Measurements from ENCODE around the gene LRRK1.

The LRRK1 gene

DNA sequence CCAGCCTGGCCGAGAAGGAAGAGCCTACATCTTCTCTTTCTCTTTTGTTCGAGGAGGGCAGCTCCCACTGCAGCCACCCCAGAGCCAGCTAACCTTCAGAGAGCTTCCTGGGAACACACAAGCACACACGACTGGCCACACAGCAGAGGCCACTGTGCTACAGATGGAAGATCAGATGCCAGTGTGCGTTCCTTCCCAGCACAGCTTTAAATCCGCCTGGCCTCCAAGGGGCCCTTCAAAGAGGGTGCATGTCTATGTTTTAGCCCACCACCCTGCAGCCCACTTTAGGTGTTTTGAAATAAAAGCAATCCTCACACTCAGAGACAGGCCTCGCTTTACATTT lies 27.2 kb upstream of the LRRK1 start:
- DNase-seq (ENCODE audit: insufficient read length) (no peak), FAIRE-seq (no peak)
- TF ChIP-seq POLR2AphosphoS5 (IDR thresholded peaks at IDR 0.05; ENCODE audit: low read depth, low read length) (no peak), TAF1 (IDR thresholded peaks at IDR 0.05; ENCODE audit: borderline replicate concordance, low read depth, low read length) (no peak), POLR2A (IDR thresholded peaks at IDR 0.05; ENCODE audit: low read depth, low read length) (no peak)

DNA sequence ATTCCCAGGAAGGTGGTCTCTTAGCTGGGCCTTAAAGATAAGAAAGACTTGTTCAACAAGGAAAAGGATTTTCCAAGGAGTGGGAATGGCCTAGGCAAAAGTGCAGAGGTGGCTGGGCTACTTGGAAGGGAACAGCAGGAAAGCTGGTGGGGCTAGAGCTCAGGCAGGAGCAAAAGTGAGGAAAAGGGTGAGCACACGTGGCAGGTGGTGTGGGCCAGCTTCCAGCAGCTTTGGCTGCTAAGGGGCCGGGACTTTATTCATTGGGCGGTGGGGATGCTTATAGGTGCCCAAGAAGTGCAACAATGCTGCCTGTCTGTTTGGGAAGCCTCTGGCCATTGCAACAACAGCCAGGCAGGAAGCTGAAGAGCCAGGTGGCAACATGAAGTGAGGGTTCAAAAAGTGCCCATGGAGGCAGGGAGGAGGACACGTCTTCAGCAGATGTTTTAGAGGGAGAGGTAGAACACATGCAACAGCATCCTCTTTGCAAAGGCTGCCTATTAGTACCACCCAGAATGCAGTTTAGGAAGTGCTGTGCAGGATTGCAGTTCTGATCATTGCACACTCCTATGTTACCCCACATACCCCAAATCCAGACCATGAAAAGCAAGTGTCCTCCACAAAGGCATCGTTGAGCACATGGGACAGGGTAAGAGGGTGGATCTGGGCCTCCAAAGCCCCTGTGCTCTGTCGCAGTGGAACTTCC lies 25.7 kb upstream of the LRRK1 start:
- TF ChIP-seq POLR2AphosphoS5 (IDR thresholded peaks at IDR 0.05; ENCODE audit: low read depth, low read length) = no peak
- no peak for TF ChIP-seq TAF1 (IDR thresholded peaks at IDR 0.05; ENCODE audit: borderline replicate concordance, low read depth, low read length)
- no peak for TF ChIP-seq POLR2A (IDR thresholded peaks at IDR 0.05; ENCODE audit: low read depth, low read length)
- FAIRE-seq = no peak
- DNase-seq (ENCODE audit: insufficient read length) = no peak

DNA sequence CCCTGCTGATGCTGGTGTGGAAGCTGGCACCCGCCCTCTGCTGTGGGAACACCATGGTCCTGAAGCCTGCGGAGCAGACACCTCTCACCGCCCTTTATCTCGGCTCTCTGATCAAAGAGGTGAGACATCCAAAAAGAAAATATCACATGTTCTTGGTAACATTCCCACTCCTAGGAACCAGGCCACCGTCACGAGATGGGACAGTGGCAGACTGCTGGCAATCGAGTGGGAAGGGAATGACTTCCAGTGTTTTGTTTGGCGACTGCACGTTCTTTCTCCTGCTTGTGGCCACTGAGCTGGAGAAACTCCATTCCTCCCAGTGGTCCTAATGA lies 25.2 kb upstream of the LRRK1 start:
- TF ChIP-seq TAF1 (IDR thresholded peaks at IDR 0.05; ENCODE audit: borderline replicate concordance, low read depth, low read length) (no peak), POLR2AphosphoS5 (IDR thresholded peaks at IDR 0.05; ENCODE audit: low read depth, low read length) (no peak), POLR2A (IDR thresholded peaks at IDR 0.05; ENCODE audit: low read depth, low read length) (no peak)
- DNase-seq (ENCODE audit: insufficient read length) = no peak
- FAIRE-seq = no peak

GRCh38 chr15:100895721-100896120 lies 23.4 kb upstream of the LRRK1 start:
- DNase-seq (ENCODE audit: insufficient read length) (no peak), FAIRE-seq (no peak)
- TF ChIP-seq TAF1 (IDR thresholded peaks at IDR 0.05; ENCODE audit: borderline replicate concordance, low read depth, low read length) (no peak), POLR2A (IDR thresholded peaks at IDR 0.05; ENCODE audit: low read depth, low read length) (no peak), POLR2AphosphoS5 (IDR thresholded peaks at IDR 0.05; ENCODE audit: low read depth, low read length) (no peak)

GRCh38 chr15:100897221-100898151 lies 21.7 kb upstream of the LRRK1 start:
- no peak for TF ChIP-seq POLR2AphosphoS5 (IDR thresholded peaks at IDR 0.05; ENCODE audit: low read depth, low read length)
- TF ChIP-seq TAF1 (IDR thresholded peaks at IDR 0.05; ENCODE audit: borderline replicate concordance, low read depth, low read length) = no peak
- TF ChIP-seq POLR2A (IDR thresholded peaks at IDR 0.05; ENCODE audit: low read depth, low read length) = no peak
- no peak for DNase-seq (ENCODE audit: insufficient read length)
- no peak for FAIRE-seq

- DNase-seq (ENCODE audit: insufficient read length) (no peak), FAIRE-seq (no peak)
- TF ChIP-seq TAF1 (IDR thresholded peaks at IDR 0.05; ENCODE audit: borderline replicate concordance, low read depth, low read length) (no peak), POLR2AphosphoS5 (IDR thresholded peaks at IDR 0.05; ENCODE audit: low read depth, low read length) (no peak), POLR2A (IDR thresholded peaks at IDR 0.05; ENCODE audit: low read depth, low read length) (no peak)
Measured at GRCh38 chr15:100898152-100898490, 21.0 kb upstream of the LRRK1 start.

DNA sequence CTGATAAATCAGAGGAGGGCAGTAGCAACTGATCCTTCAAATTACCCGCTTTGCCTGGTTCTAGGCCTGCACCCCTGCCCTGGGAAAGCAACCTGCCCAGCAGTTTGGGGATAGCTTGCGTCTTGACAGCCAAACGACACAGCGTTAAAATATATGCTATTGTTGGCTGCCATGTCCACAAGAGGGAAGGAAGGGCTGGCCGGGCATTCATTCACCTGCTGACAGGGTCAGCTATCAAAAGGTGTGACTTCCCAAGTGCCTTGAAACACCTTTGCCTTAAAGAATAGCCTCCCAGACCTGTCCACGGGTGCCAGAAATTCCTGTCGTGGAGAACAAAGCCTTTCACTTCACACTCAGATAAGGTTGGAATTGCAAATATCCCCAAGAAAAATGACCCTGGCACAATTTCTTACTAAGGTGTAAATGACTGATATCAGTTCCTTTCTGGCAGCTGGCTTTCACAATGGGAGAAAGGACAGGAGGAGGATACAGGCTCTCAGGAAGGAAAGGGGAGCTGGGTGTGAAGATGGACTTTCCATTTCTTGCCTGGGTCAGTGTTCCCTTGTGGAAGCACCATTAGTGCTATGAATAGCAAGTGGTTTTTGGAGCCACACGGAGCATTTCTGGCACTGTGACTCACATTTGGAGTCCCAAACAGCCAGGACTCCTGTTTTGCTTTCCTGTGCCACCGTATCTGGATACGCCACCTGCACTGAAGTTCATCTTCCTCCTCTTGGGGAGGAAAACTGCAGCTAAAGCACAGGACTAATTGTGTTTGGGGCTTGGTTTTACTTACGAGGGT lies 20.3 kb upstream of the LRRK1 start:
- TF ChIP-seq POLR2AphosphoS5 (IDR thresholded peaks at IDR 0.05; ENCODE audit: low read depth, low read length) (no peak), POLR2A (IDR thresholded peaks at IDR 0.05; ENCODE audit: low read depth, low read length) (no peak), TAF1 (IDR thresholded peaks at IDR 0.05; ENCODE audit: borderline replicate concordance, low read depth, low read length) (no peak)
- DNase-seq (ENCODE audit: insufficient read length) (no peak), FAIRE-seq (no peak)

DNA sequence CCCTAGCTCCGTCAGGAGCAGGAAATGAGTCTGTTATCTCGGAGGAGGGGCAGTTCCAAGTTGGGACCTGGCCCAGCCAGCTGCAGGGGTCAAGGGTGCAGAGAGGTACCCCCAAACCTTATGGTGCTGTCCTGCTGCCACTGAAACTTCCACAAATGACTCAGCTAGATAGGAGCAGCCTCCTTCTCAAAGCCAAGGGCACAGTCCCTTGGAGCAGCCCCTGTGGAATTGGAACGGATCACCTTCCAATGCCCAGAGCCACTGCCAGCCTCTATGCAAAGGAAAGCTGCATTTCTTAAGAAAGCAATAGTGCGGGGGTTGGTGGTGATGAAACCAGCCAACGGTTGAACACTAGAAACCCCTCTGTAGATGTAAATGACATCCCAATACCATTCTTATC lies 19.6 kb upstream of the LRRK1 start:
- DNase-seq (ENCODE audit: insufficient read length) (no peak), FAIRE-seq (no peak)
- TF ChIP-seq TAF1 (IDR thresholded peaks at IDR 0.05; ENCODE audit: borderline replicate concordance, low read depth, low read length) = no peak
- TF ChIP-seq POLR2A (IDR thresholded peaks at IDR 0.05; ENCODE audit: low read depth, low read length) = no peak
- no peak for TF ChIP-seq POLR2AphosphoS5 (IDR thresholded peaks at IDR 0.05; ENCODE audit: low read depth, low read length)

DNA sequence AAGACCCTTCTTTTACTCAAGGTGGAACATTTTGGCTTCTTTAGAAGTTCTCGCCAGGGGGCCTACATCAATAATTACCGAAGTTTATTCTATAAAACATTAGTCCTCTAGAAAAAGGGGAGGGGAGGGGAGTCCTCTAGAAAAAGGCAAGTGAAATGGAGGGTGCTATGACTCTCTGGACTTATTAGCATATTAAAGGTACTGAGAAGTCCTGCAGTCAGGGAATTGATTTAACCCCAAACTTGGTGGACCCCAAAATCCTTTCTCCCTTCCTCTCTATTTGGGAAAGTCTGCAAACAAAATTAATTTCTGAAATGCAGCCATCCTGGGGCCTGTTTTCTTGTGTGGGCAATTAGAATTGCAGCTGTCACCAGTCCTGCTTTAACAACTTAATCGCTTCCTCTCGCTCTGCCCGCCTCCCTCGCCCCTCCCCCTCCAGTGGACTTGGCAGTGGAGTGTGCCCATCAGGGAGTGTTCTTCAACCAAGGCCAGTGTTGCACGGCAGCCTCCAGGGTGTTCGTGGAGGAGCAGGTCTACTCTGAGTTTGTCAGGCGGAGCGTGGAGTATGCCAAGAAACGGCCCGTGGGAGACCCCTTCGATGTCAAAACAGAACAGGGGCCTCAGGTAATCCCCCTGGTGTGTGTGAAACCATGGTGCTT lies 18.9 kb upstream of the LRRK1 start:
- no peak for DNase-seq (ENCODE audit: insufficient read length)
- TF ChIP-seq TAF1 (IDR thresholded peaks at IDR 0.05; ENCODE audit: borderline replicate concordance, low read depth, low read length) (no peak), POLR2AphosphoS5 (IDR thresholded peaks at IDR 0.05; ENCODE audit: low read depth, low read length) (no peak), POLR2A (IDR thresholded peaks at IDR 0.05; ENCODE audit: low read depth, low read length) (no peak)
- FAIRE-seq = no peak

DNA sequence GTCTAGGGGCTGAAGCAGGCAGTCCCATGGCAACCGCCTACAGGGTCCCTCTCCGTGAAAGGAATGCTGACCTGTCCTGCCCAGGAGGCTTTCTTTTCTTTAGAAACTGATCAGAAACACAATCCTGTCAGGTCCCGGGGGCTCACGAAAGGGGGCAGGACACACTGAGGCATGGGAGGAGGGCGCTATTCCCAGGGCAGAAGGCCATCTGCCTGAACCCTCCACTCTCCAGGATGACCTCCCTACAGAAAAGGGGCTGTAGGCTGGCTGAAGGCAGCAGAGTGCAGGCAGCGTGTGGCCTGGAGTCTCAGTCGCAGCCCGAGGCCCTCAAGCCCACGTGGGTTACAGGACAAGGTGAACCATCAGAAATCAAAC lies 18.4 kb upstream of the LRRK1 start:
- no peak for DNase-seq (ENCODE audit: insufficient read length)
- no peak for FAIRE-seq
- TF ChIP-seq POLR2A (IDR thresholded peaks at IDR 0.05; ENCODE audit: low read depth, low read length) (no peak), POLR2AphosphoS5 (IDR thresholded peaks at IDR 0.05; ENCODE audit: low read depth, low read length) (no peak), TAF1 (IDR thresholded peaks at IDR 0.05; ENCODE audit: borderline replicate concordance, low read depth, low read length) (no peak)

DNA sequence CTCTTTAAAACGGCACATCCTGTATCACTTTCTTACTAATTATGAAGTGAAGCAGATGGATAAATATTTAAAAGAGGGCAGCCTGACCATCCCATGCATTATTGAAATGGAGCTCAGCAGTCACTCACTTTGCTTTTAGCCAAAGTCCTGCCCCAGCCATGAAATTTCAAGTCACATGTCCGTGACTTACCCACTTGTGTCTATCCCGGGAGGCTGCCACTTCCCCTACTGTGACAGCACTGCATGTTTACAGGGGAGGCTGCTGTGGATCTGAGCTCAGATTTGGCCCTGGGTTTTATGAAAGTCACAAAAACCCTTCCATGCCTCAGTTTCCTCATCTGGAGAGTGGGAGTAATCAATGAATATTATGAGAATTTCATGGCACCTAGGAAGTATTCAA lies 17.9 kb upstream of the LRRK1 start:
- DNase-seq (ENCODE audit: insufficient read length) = no peak
- no peak for FAIRE-seq
- no peak for TF ChIP-seq POLR2AphosphoS5 (IDR thresholded peaks at IDR 0.05; ENCODE audit: low read depth, low read length)
- no peak for TF ChIP-seq TAF1 (IDR thresholded peaks at IDR 0.05; ENCODE audit: borderline replicate concordance, low read depth, low read length)
- no peak for TF ChIP-seq POLR2A (IDR thresholded peaks at IDR 0.05; ENCODE audit: low read depth, low read length)
